Thymus (tissue), 11 donors: ENCODE results near the gene LRCH3. TPM values are rescaled to one million over a fixed set of nuclear protein-coding genes. Genes with fewer than 3 reads are reported as not detected.

Source experiments
- DNase-seq, 9 donors: peaks; one replicate each; pipeline ENCODE4 v3.0.0-alpha.2; 2013; ENCODE audit warnings: low spot score in 9 of 9, low read depth in 6 of 9, missing footprints in 1 of 9
- H3K27ac ChIP-seq, 2 donors: one replicate each; pipeline ENCODE4 v1.5.1; 2013; ENCODE audit warnings: control low read depth in 1 of 2, low read depth in 1 of 2, low read length in 1 of 2, mild to moderate bottlenecking in 1 of 2, moderate library complexity in 1 of 2
- H3K27me3 ChIP-seq, 2 donors: one replicate each; pipeline ENCODE4 v1.5.1; 2013; ENCODE audit warnings: low read length in 1 of 2; ENCODE audit not compliant: control insufficient read depth in 2 of 2, insufficient read depth in 1 of 2
- H3K36me3 ChIP-seq, 2 donors: one replicate each; pipeline ENCODE4 v1.5.1; 2013; ENCODE audit warnings: low read length in 1 of 2, mild to moderate bottlenecking in 1 of 2, moderate library complexity in 1 of 2; ENCODE audit not compliant: control insufficient read depth in 2 of 2, insufficient read depth in 2 of 2
- H3K4me1 ChIP-seq, 2 donors: one replicate each; pipeline ENCODE4 v1.5.1; 2013; ENCODE audit warnings: low read length in 2 of 2; ENCODE audit not compliant: control insufficient read depth in 2 of 2, insufficient read depth in 2 of 2
- H3K4me3 ChIP-seq, 2 donors: one replicate each; pipeline ENCODE4 v1.5.1; 2013; ENCODE audit warnings: low read length in 2 of 2, control low read depth in 1 of 2, mild to moderate bottlenecking in 1 of 2
- H3K9me3 ChIP-seq, 2 donors: one replicate each; pipeline ENCODE4 v1.5.1; 2013; ENCODE audit warnings: low read length in 1 of 2, mild to moderate bottlenecking in 1 of 2; ENCODE audit not compliant: control insufficient read depth in 2 of 2, insufficient read depth in 1 of 2
- WGBS: extraction: QIAGEN DNeasy Blood & Tissue Kit; methylation state at CpG from one replicate; pipeline ENCODE4 v1.1.7; 2013; 5-methylcytosine and 5-hydroxymethylcytosine counted together
- polyA plus RNA-seq: library from polyadenylated mRNA; stranded (reverse); fragments of 200-250 nt; gene quantifications from one replicate; pipeline ENCODE4 v1.2.3, GENCODE V29; 2013
- total RNA-seq: library from RNA; stranded (reverse); fragments of 120-200 nt; gene quantifications from one replicate; pipeline ENCODE4 v1.2.4, GENCODE V29; 2013
- donor health status: healthy.

The LRCH3 gene
- total and polyA plus RNA-seq, 2 donors: 25.4 to 76.6 TPM

DNA sequence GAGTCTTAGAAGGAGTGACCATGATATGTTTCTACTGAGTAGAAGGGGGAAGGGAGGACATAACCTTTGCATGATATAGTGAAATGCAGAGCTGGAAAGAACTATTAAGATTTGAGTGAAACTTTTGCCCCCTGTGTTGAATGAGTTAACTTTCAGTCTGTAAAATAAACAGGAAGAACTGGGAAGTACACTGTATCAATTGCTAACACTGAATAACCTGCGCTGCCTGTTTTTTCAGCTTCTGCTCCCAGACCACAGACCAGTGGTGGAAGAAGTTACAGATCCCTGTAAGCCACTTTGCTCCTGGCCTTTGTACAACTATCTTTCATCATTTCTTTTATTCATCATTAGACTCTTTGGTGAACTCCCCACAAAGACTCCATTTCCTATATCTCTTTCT, 3.6 kb upstream of the LRCH3 start:
- WGBS: 95% methylated on average over 1 of the region's 1 CpG
- H3K27ac ChIP-seq: no peak overlapping the region
- H3K36me3 ChIP-seq: no peaks in the 10 kb centered on the region
- no peaks in the 10 kb centered on the region for H3K4me1 ChIP-seq
- no peaks in the 10 kb centered on the region for H3K9me3 ChIP-seq
- H3K27me3 ChIP-seq: no peaks in the 10 kb centered on the region
- H3K4me3 ChIP-seq: no peak overlapping the region
- no peak for DNase-seq

DNA sequence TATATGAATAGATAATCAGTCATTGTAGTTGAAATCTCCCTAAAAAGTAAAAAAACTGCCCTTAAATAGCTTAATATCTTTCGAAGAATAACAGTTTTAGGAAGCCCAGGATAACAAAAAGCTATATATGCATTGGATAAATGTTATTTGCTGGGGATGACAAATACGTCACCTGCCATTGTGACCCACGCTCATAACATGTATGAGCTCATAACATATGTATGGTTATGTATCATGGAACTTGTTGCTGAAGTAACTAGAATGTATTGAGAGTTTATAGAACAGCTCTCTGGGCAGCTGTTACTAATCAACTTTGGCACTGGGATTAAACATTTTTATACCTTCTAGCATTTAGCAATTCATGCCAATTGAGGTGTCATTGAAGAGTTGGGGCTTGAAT, 1.7 kb upstream of the LRCH3 start:
- WGBS: 99% methylated on average over 3 of the region's 3 CpGs
- peaks cover 0 to 4% of the 10 kb centered on the region in 2 donors for H3K4me1 ChIP-seq
- H3K27ac ChIP-seq: no peak overlapping the region
- H3K4me3 ChIP-seq: no peak overlapping the region
- DNase-seq: no peak
- H3K36me3 ChIP-seq: no peaks in the 10 kb centered on the region
- H3K27me3 ChIP-seq: no peaks in the 10 kb centered on the region
- no peaks in the 10 kb centered on the region for H3K9me3 ChIP-seq

DNA sequence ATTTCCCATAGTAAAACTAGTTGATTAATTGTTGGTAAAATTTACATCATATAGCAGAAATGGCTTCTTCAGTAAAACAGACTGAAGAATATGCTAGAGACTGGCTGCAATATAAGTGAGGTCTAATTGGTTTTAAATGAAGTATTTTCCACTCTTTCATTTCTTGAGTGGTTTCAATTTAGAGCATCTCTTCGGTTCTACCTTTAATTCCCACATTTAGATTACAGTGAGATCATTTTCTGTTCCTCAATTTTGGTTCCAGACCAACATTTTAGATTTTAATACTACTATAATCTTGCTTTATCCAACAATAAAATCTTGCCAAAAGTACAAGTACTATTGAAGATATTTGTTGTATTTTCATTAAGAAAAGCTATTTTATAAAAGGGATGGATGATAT, 1.0 kb upstream of the LRCH3 start:
- no peaks in the 10 kb centered on the region for H3K36me3 ChIP-seq
- DNase-seq: no peak
- peaks cover 0 to 4% of the 10 kb centered on the region in 2 donors for H3K4me1 ChIP-seq
- no peak overlapping the region for H3K27ac ChIP-seq
- H3K27me3 ChIP-seq: no peaks in the 10 kb centered on the region
- 84% methylated on average over 1 of the region's 1 CpG for WGBS
- no peaks in the 10 kb centered on the region for H3K9me3 ChIP-seq
- no peak overlapping the region for H3K4me3 ChIP-seq

DNA sequence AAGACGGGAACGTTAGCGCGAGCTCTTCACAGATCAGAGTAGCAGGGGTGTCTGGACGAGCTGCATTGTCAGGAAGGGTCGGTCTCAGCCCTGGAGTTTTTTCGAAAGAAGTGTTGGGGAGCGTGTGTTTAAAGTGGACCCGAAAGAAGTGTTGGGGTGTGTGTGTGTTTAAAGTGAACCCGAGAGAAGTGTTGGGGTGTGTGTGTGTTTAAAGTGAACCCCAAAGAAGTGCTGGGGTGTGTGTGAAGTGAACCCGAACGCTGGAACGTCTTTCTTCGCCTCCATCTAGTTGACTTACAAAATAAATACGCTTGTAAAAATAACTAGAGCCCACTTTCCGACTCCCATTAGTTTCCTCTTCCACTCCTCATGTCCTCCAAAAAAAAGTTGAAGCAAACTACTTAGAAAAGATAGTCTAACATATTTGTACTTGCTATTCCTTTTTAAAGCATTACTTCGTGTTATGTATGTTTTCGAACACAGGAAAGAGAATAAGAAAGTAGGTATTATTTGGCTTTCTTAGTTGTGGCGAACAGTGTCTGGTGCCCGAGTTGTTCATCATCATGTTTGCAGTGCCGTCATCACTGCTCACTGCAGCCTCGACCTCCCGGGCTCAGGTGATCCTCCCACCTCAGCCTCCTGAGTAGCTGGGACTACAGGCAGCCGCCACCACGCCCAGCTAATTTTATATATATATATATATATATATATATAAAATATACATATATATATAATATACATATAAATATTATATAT, 1.0 kb downstream of the LRCH3 start:
- peak in 8 of 9 donors; percentile 6 to 55 (median 30) for DNase-seq
- Histone ChIP-seq H3K27me3 (no peaks in the 10 kb centered on the region), H3K4me3 (peak overlapping the region; percentile 98 to 99), H3K9me3 (no peaks in the 10 kb centered on the region), H3K4me1 (peaks cover 0 to 4% of the 10 kb centered on the region in 2 donors), H3K36me3 (no peaks in the 10 kb centered on the region), H3K27ac (peak overlapping the region; percentile 95 to 96)
- 28% methylated on average over 25 of the region's 25 CpGs for WGBS

GRCh38 chr3:197793247-197793646, 2.2 kb downstream of the LRCH3 start:
- no peaks in the 10 kb centered on the region for H3K27me3 ChIP-seq
- H3K9me3 ChIP-seq: no peaks in the 10 kb centered on the region
- H3K27ac ChIP-seq: no peak overlapping the region
- H3K4me1 ChIP-seq: peaks cover 0 to 4% of the 10 kb centered on the region in 2 donors
- DNase-seq: peak in 2 of 9 donors; percentile 13 to 36
- no peak overlapping the region for H3K4me3 ChIP-seq
- no peaks in the 10 kb centered on the region for H3K36me3 ChIP-seq
- 51% methylated on average over 2 of the region's 2 CpGs for WGBS

DNA sequence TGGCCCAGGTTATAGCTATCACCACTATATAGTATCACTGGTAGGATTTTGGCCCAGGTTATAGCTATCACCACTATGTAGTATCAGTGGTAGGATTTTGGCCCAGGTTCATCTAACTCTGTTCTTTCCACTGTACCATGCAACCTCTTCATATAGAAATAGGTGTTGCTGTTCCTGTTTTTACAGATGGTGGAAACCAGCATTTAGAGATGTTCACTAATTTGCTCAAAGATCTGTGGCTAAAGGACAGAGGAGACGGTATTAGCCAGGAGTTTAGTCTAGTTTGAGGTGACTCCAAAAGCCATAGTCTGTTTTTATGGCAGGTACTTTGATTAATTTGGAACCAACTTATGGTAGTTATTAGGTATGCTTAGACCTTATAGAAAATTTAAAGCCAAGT, 3.1 kb downstream of the LRCH3 start:
- H3K27me3 ChIP-seq: no peaks in the 10 kb centered on the region
- H3K36me3 ChIP-seq: no peaks in the 10 kb centered on the region
- H3K9me3 ChIP-seq: no peaks in the 10 kb centered on the region
- DNase-seq: no peak
- 97% methylated on average over 1 of the region's 1 CpG for WGBS
- H3K27ac ChIP-seq: no peak overlapping the region
- no peak overlapping the region for H3K4me3 ChIP-seq
- peaks cover 0 to 4% of the 10 kb centered on the region in 2 donors for H3K4me1 ChIP-seq

GRCh38 chr3:197795200-197795599, 4.1 kb downstream of the LRCH3 start:
- 98% methylated on average over 1 of the region's 1 CpG for WGBS
- H3K27ac ChIP-seq: no peak overlapping the region
- no peak for DNase-seq
- H3K4me1 ChIP-seq: peaks cover 0 to 4% of the 10 kb centered on the region in 2 donors
- no peaks in the 10 kb centered on the region for H3K36me3 ChIP-seq
- H3K27me3 ChIP-seq: no peaks in the 10 kb centered on the region
- no peaks in the 10 kb centered on the region for H3K9me3 ChIP-seq
- no peak overlapping the region for H3K4me3 ChIP-seq

- Histone ChIP-seq H3K4me1 (peaks cover 0 to 4% of the 10 kb centered on the region in 2 donors), H3K4me3 (no peak overlapping the region), H3K36me3 (no peaks in the 10 kb centered on the region), H3K27me3 (no peaks in the 10 kb centered on the region), H3K27ac (no peak overlapping the region), H3K9me3 (no peaks in the 10 kb centered on the region)
- 72% methylated on average over 4 of the region's 4 CpGs for WGBS
- no peak for DNase-seq
Observed at GRCh38 chr3:197796087-197796486, 5.0 kb downstream of the LRCH3 start.

- 94% methylated on average over 3 of the region's 3 CpGs for WGBS
- no peak for DNase-seq
- Histone ChIP-seq H3K27ac (no peak overlapping the region), H3K27me3 (no peaks in the 10 kb centered on the region), H3K4me3 (no peak overlapping the region), H3K36me3 (no peaks in the 10 kb centered on the region), H3K9me3 (no peaks in the 10 kb centered on the region), H3K4me1 (peaks cover 2 to 3% of the 10 kb centered on the region in 2 donors)
Observed at GRCh38 chr3:197798863-197799262, 7.8 kb downstream of the LRCH3 start.
